Right lobe of liver (tissue), 6 donors: ENCODE data around the gene TEP1. TPM values are rescaled to one million over a fixed set of nuclear protein-coding genes. Genes with fewer than 3 reads are reported as not detected.
"Not testable (repeated sequence)": the region's sequence is repeated elsewhere in the genome, so short reads cannot be mapped to it uniquely, and the experiment has no call there.

Experiments
- ATAC-seq, 4 donors: fragments of 200-7000 bp; cut with Tn5 transposase; one replicate each; pipeline ENCODE4 v1.9.1; 2020; ENCODE audit warnings: mild to moderate bottlenecking in 4 of 4, moderate library complexity in 4 of 4
- DNase-seq, 3 donors: peaks; one replicate each; pipeline ENCODE4 v3.0.0-alpha.2; 2020
- H3K27ac ChIP-seq, 3 donors: fragments of 200-600 bp; one replicate each; pipeline ENCODE4 v1.8.0; 2022
- H3K27me3 ChIP-seq, 2 donors: fragments of 200-600 bp; one replicate each; pipeline ENCODE4 v1.8.0; 2022
- H3K36me3 ChIP-seq, 4 donors: fragments of 200-600 bp; sonication (generic) in 1 of 4; one replicate each; pipeline versions ENCODE4 v1.5.1 to v1.8.0; 2017 to 2022; ENCODE audit warnings: control low read depth in 1 of 4
- H3K4me1 ChIP-seq, 4 donors: fragments of 200-600 bp; sonication (generic) in 1 of 4; one replicate each; pipeline versions ENCODE4 v1.5.1 to v1.8.0; 2017 to 2022; ENCODE audit warnings: control low read depth in 1 of 4
- H3K4me3 ChIP-seq, 3 donors: fragments of 200-600 bp; one replicate each; pipeline ENCODE4 v1.8.0; 2022
- H3K9me3 ChIP-seq, 4 donors: fragments of 200-600 bp; sonication (generic) in 1 of 4; one replicate each; pipeline versions ENCODE4 v1.5.1 to v1.8.0; 2017 to 2022; ENCODE audit warnings: control low read depth in 1 of 4
- CTCF ChIP-seq, 4 donors: fragments of 200-600 bp in 3 of 4; fragments of 450-650 bp in 1 of 4; IDR thresholded peaks; one replicate each; pipeline versions ENCODE4 v1.5.1 to v1.8.0; 2016 to 2022; ENCODE audit warnings: antibody characterized with exemption in 4 of 4, mild to moderate bottlenecking in 2 of 4
- POLR2A ChIP-seq: fragments of 450-650 bp; IDR thresholded peaks from one replicate; pipeline ENCODE4 v1.6.1; 2017; ENCODE audit warnings: antibody characterized with exemption, mild to moderate bottlenecking
- WGBS: methylation state at CpG from one replicate; pipeline ENCODE4 v1.1.6; 2018; ENCODE audit warnings: low coverage, low lambda C conversion rate; ENCODE audit not compliant: insufficient coverage; ENCODE audit errors: missing lambda C conversion rate; 5-methylcytosine and 5-hydroxymethylcytosine counted together
- intact Hi-C, 2 donors: fragments of 100-400 bp; cut with DNase I; formaldehyde crosslinking; loops; one replicate each; pipeline versions ENCODE4 v1.11.2 to v1.14.1; 2022
- total RNA-seq, 6 experiments: library from RNA; depleted of rRNA in 2 of 6; stranded (reverse); fragments of >200 nt in 2 of 6; fragmentation: NEBNext Ultra II Directional in 3 of 6; extraction: Animal tissue kit (Norgen Biotek cat#: 25700) in 3 of 6; gene quantifications; one replicate each; pipeline versions ENCODE4 v1.1.0 to v1.2.4, GENCODE V29; 2016 to 2023
- donor health status: DM: no; HTN: yes; CAD: no.
- donor health status: DM: no; HTN: no; CAD: no.
- donor health status: DM: no; HTN: no; CAD: no.
- donor health status: DM: no; HTN: yes; CAD: no.
- donor health status: DM: no; HTN: yes; CAD: no.

TEP1 gene
- total RNA-seq, 6 experiments from 2014 or later: 10.8 to 17.6 (median 14.0) TPM

- no peaks in the 10 kb centered on the region for H3K9me3 ChIP-seq
- H3K27ac ChIP-seq: no peak overlapping the region
- intact Hi-C loops: no loop called here
- no peak overlapping the region for H3K4me3 ChIP-seq
- ATAC-seq (no peak), DNase-seq (no peak)
- peaks cover 5 to 50% (median 14%) of the 10 kb centered on the region in 4 donors for H3K36me3 ChIP-seq
- H3K27me3 ChIP-seq: no peaks in the 10 kb centered on the region
- no peaks in the 10 kb centered on the region for H3K4me1 ChIP-seq
- TF ChIP-seq POLR2A: no peak
- no peak for TF ChIP-seq CTCF (IDR thresholded peaks at IDR 0.05)
These were observed 47.4 kb downstream of the TEP1 start for GRCh38 chr14:20365928-20366327.

DNA sequence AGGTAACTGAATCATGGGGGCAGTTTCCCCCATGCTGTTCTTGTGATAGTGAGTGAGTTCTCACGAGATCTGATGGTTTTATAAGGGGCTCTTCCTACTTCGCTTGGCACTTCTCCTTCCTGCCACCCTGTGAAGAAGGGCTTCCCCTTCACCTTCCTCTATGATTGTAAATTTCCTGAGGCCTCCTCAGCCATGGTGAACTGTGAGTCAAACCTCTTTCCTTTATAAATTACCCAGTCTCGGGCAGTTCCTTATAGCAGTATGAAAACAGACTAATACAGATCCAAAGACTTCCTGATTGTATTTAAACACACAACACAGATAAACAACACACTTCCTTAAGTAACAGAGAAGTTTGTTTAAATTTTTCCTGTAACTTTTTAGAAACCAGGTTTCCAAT lies 54.8 kb downstream of the TEP1 start:
- H3K4me1 ChIP-seq, DNase-seq, H3K4me3 ChIP-seq, H3K27ac ChIP-seq, H3K27me3 ChIP-seq, ATAC-seq, intact Hi-C loops, H3K9me3 ChIP-seq: not testable (repeated sequence)
- 42% methylated on average over 3 of the region's 3 CpGs for WGBS
- peaks cover 0 to 46% (median 19%) of the 10 kb centered on the region in 4 donors for H3K36me3 ChIP-seq

DNA sequence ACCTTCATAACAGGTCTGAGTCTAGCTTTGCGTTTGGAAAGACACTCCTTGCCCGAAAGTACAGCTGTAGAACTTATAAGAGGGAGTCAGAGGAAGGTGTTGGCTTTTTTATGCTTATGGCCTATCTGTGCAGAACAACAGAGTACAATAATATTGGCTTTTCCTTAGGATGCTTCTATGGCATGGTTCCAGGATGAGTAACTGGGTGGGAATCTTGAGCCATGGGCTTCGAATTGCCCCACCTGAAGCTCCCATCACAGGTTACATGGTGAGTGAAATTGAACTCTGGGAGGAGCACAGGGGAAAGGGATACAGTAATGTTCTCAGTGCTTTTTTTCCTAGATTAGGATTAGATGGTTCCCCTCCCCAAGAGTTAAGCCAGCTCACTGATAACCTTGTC lies 56.9 kb downstream of the TEP1 start:
- Histone ChIP-seq H3K27me3 (no peaks in the 10 kb centered on the region), H3K4me1 (no peaks in the 10 kb centered on the region), H3K27ac (no peak overlapping the region), H3K36me3 (peaks cover 0 to 64% (median 23%) of the 10 kb centered on the region in 4 donors), H3K4me3 (no peak overlapping the region), H3K9me3 (no peaks in the 10 kb centered on the region)
- 83% methylated on average over 3 of the region's 3 CpGs for WGBS
- TF ChIP-seq POLR2A (no peak), CTCF (IDR thresholded peaks at IDR 0.05) (no peak)
- DNase-seq (no peak), ATAC-seq (no peak)
- intact Hi-C loops: no loop called here

DNA sequence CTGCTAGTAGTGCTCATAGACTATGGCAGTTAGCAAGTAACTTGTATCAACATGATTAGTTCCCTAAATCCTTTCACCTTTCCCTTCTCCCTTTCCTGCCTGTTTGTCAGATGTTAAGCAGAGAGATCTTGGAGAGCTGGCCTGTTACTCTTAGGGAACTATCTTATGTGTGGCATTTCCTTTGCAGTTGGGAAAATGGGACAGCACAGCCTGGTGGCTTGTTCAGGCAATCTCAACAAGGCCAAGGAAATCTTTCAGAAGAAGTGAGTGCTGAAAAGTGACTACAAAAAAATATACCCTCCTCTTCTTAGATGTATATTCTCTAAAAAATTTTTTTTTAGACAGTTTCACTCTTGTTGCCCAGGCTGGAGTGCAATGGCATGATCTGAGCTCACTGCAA lies 62.4 kb downstream of the TEP1 start:
- DNase-seq (no peak), ATAC-seq (peak in 3 of 4 donors; percentile 52 to 63 (median 52))
- peaks cover 0 to 71% (median 22%) of the 10 kb centered on the region in 4 donors for H3K36me3 ChIP-seq
- H3K4me1 ChIP-seq: no peaks in the 10 kb centered on the region
- no peak overlapping the region for H3K27ac ChIP-seq
- no peak overlapping the region for H3K4me3 ChIP-seq
- H3K9me3 ChIP-seq: no peaks in the 10 kb centered on the region
- TF ChIP-seq CTCF (IDR thresholded peaks at IDR 0.05) (peak; percentile 31 to 42 (median 34)), POLR2A (no peak)
- no peaks in the 10 kb centered on the region for H3K27me3 ChIP-seq
- intact Hi-C loops: no loop called here

DNA sequence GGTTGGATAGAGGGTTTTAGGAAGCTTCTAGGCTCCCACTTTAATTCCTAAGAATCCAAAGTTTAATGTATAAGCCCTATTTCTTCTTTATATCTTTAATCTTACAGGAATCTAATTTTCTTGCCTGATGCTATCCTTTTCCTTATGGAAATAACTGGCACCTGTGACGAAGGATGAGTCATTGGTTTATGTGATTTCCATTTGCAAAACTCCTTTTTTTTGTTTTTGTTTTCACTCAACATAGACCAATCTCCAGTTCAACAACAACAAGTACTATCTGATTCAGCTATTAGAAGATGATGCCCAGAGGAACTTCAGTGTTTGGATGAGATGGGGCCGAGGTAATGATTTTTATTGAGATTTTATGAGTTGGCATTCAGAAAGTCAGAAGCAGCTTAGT lies 63.0 kb downstream of the TEP1 start:
- intact Hi-C loops: no loop called here
- H3K9me3 ChIP-seq: no peaks in the 10 kb centered on the region
- H3K27ac ChIP-seq: no peak overlapping the region
- H3K4me3 ChIP-seq: no peak overlapping the region
- H3K27me3 ChIP-seq: no peaks in the 10 kb centered on the region
- peaks cover 0 to 73% (median 21%) of the 10 kb centered on the region in 4 donors for H3K36me3 ChIP-seq
- ATAC-seq (no peak), DNase-seq (no peak)
- no peaks in the 10 kb centered on the region for H3K4me1 ChIP-seq
- TF ChIP-seq POLR2A: no peak
- no peak for TF ChIP-seq CTCF (IDR thresholded peaks at IDR 0.05)
- 89% methylated on average over 2 of the region's 2 CpGs for WGBS
